Right lobe of liver (tissue), 6 donors: ENCODE measurements around the gene ZFR. TPM values are rescaled to one million over a fixed set of nuclear protein-coding genes. Genes with fewer than 3 reads are reported as not detected.
A peak's percentile ranks its signal among the peaks of the same experiment; 100 is the strongest.

Source experiments
- ATAC-seq, 4 donors: fragments of 200-7000 bp; cut with Tn5 transposase; one replicate each; pipeline ENCODE4 v1.9.1; 2020; ENCODE audit warnings: mild to moderate bottlenecking in 4 of 4, moderate library complexity in 4 of 4
- DNase-seq, 3 donors: peaks; one replicate each; pipeline ENCODE4 v3.0.0-alpha.2; 2020
- H3K27ac ChIP-seq, 3 donors: fragments of 200-600 bp; one replicate each; pipeline ENCODE4 v1.8.0; 2022
- H3K27me3 ChIP-seq, 2 donors: fragments of 200-600 bp; one replicate each; pipeline ENCODE4 v1.8.0; 2022
- H3K36me3 ChIP-seq, 4 donors: fragments of 200-600 bp; sonication (generic) in 1 of 4; one replicate each; pipeline versions ENCODE4 v1.5.1 to v1.8.0; 2017 to 2022; ENCODE audit warnings: control low read depth in 1 of 4
- H3K4me1 ChIP-seq, 4 donors: fragments of 200-600 bp; sonication (generic) in 1 of 4; one replicate each; pipeline versions ENCODE4 v1.5.1 to v1.8.0; 2017 to 2022; ENCODE audit warnings: control low read depth in 1 of 4
- H3K4me3 ChIP-seq, 3 donors: fragments of 200-600 bp; one replicate each; pipeline ENCODE4 v1.8.0; 2022
- H3K9me3 ChIP-seq, 4 donors: fragments of 200-600 bp; sonication (generic) in 1 of 4; one replicate each; pipeline versions ENCODE4 v1.5.1 to v1.8.0; 2017 to 2022; ENCODE audit warnings: control low read depth in 1 of 4
- CTCF ChIP-seq, 4 donors: fragments of 200-600 bp in 3 of 4; fragments of 450-650 bp in 1 of 4; IDR thresholded peaks; one replicate each; pipeline versions ENCODE4 v1.5.1 to v1.8.0; 2016 to 2022; ENCODE audit warnings: antibody characterized with exemption in 4 of 4, mild to moderate bottlenecking in 2 of 4
- POLR2A ChIP-seq: fragments of 450-650 bp; IDR thresholded peaks from one replicate; pipeline ENCODE4 v1.6.1; 2017; ENCODE audit warnings: antibody characterized with exemption, mild to moderate bottlenecking
- WGBS: methylation state at CpG from one replicate; pipeline ENCODE4 v1.1.6; 2018; ENCODE audit warnings: low coverage, low lambda C conversion rate; ENCODE audit not compliant: insufficient coverage; ENCODE audit errors: missing lambda C conversion rate; 5-methylcytosine and 5-hydroxymethylcytosine counted together
- intact Hi-C, 2 donors: fragments of 100-400 bp; cut with DNase I; formaldehyde crosslinking; loops; one replicate each; pipeline versions ENCODE4 v1.11.2 to v1.14.1; 2022
- total RNA-seq, 6 experiments: library from RNA; depleted of rRNA in 2 of 6; stranded (reverse); fragments of >200 nt in 2 of 6; fragmentation: NEBNext Ultra II Directional in 3 of 6; extraction: Animal tissue kit (Norgen Biotek cat#: 25700) in 3 of 6; gene quantifications; one replicate each; pipeline versions ENCODE4 v1.1.0 to v1.2.4, GENCODE V29; 2016 to 2023
- donor health status: DM: no; HTN: yes; CAD: no.
- donor health status: DM: no; HTN: no; CAD: no.
- donor health status: DM: no; HTN: no; CAD: no.
- donor health status: DM: no; HTN: yes; CAD: no.
- donor health status: DM: no; HTN: yes; CAD: no.

ZFR gene
- total RNA-seq, 6 experiments from 2014 or later: 19.8 to 36.8 (median 25.8) TPM

DNA sequence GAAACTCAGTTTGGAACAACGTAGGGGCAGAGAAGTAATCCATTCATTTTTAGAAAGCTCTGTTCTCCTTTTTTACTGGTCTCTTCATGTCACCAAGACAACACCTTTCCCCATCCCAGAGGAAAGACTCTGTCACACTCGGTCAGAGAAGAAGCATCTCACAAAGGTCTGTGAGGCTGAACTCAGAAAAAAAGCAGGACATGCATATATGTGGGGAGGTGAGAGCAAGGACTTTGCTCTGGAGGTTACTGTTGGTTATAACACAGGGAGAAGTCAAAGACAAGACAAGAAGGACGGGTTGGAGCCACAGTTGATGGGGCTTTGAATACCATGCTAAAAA is 112.6 kb downstream of the ZFR start:
- 44% methylated on average over 2 of the region's 3 CpGs for WGBS
- H3K36me3 ChIP-seq: no peaks in the 10 kb centered on the region
- ATAC-seq (no peak), DNase-seq (no peak)
- H3K27ac ChIP-seq: no peak overlapping the region
- H3K27me3 ChIP-seq: no peaks in the 10 kb centered on the region
- peaks cover 0 to 29% (median 13%) of the 10 kb centered on the region in 4 donors for H3K4me1 ChIP-seq
- no peak overlapping the region for H3K4me3 ChIP-seq
- intact Hi-C loops: no loop called here
- no peaks in the 10 kb centered on the region for H3K9me3 ChIP-seq
- TF ChIP-seq POLR2A: no peak
- no peak for TF ChIP-seq CTCF (IDR thresholded peaks at IDR 0.05)

DNA sequence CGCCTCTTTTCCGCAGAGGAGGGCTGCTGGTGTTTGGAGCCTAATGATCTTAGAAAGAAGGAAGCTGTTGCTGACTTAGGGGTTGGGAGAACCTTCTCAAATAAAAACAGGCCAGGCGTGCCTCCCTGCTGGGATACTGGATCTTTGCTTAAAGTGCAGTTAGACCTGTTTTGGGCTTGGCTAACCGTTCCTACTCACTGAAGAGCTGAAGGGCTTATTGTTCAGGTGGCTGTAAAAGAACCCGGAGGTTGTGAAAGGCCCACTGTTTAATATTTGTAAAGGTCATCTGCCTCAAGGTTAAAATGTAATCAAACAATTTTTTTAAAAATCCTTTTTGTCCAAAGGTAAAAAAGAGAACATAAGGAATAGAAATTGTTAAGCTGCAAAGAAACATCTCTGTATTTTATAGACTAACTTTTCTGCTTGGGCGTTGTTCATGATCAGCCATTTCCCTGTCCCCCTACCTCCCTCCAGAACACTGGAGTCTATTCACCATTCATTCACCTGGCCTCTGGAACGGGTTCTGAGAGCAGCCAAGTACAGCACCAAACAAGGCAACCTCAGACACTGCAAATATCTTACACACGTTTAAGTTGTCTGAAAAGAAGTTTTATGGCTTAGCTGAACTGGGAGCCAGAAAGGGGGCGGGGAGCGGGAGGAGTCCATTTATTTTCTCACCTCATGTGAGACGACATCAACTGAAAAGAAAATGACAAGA is 113.2 kb downstream of the ZFR start:
- DNase-seq: no peak
- Histone ChIP-seq H3K27me3 (no peaks in the 10 kb centered on the region), H3K27ac (peak overlapping the region in 1 of 3 donors; percentile 27), H3K4me1 (peaks cover 0 to 29% (median 13%) of the 10 kb centered on the region in 4 donors), H3K4me3 (no peak overlapping the region), H3K36me3 (no peaks in the 10 kb centered on the region), H3K9me3 (no peaks in the 10 kb centered on the region)
- intact Hi-C loops: no loop called here
- peak; percentile 49 to 56 (median 56) for ATAC-seq
- TF ChIP-seq CTCF (IDR thresholded peaks at IDR 0.05): no peak
- TF ChIP-seq POLR2A: no peak
- 44% methylated on average over 10 of the region's 11 CpGs for WGBS

DNA sequence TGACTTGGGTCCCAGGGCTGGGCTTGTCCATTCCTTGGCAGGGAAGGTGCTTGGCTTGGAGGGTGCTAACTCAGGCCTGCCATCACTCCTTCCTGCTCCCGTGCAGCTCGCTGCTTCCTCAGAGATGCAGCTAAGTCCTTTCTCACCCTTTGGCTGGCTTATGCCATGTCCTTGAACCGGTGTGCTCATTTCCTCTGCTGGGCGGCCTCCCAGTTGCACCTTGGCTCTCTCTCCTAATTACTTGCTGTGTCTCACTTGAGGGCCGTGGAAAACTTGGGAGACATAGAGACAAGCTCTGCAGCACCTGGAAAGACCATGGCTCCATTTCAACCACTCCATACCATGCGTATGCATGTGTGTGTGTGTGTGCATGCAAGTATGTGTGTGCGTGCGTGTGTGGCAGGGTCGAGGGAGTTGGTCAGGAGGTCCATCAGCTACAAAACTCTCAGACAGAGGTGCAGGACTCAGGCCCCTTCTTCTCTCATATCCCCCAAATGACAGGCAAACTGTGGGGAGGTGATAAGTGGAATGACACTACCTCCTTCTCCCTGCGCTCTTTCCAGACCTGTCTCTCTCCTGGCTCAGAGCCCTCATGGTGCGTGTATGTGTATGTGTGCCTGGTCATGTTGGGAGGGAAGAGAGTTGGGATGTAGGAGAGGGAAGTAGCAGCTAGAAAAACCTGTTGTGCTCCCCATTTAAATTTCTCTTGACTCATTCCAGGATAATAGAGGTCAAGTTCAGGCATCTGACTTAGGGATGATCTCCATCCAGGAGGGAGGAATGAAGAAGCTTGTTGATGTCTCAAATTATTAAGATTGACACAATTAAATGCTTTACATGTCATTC is 114.2 kb downstream of the ZFR start:
- no peak overlapping the region for H3K4me3 ChIP-seq
- H3K27ac ChIP-seq: peak overlapping the region in 1 of 3 donors; percentile 5
- ATAC-seq (peak; percentile 36 to 63 (median 50)), DNase-seq (no peak)
- intact Hi-C loops: no loop called here
- no peaks in the 10 kb centered on the region for H3K36me3 ChIP-seq
- H3K9me3 ChIP-seq: no peaks in the 10 kb centered on the region
- TF ChIP-seq CTCF (IDR thresholded peaks at IDR 0.05): no peak
- TF ChIP-seq POLR2A: no peak
- no peaks in the 10 kb centered on the region for H3K27me3 ChIP-seq
- WGBS: 70% methylated on average over 8 of the region's 11 CpGs
- H3K4me1 ChIP-seq: peaks cover 0 to 29% (median 13%) of the 10 kb centered on the region in 4 donors

DNA sequence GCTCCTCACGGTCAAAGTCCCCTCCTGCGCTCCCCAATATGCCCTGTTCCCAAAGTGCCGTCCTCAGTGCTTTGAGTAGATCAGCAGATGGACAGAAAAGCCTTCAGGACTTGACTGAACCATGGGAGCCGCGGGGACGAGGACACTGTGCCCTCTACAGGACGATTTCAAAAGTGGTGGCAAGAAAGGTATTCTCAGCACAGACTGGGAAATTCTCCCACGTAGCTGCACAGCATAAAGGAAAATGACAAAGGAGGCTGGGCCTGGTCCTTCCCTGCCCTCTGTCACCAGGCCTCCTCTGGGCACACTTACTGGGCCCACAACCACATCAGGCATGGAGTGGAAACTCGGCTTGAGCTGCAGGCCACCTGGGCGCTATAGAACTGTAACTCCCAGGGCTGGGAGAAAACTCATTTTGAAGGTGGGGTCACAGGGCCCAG is 115.1 kb downstream of the ZFR start:
- peak; percentile 93 to 96 (median 94) for ATAC-seq
- intact Hi-C loops: loop anchor here (10.0 kb wide), 1 partner anchor 95 kb away; no protein-coding TSS in a partner anchor

More for the DNA sequence above, 115.1 kb downstream of the ZFR start:
- H3K27me3 ChIP-seq: no peaks in the 10 kb centered on the region
- no peaks in the 10 kb centered on the region for H3K36me3 ChIP-seq
- peak; percentile 57 to 71 (median 67) for DNase-seq
- H3K27ac ChIP-seq: peak overlapping the region in 1 of 3 donors; percentile 5
- H3K4me1 ChIP-seq: peaks cover 0 to 29% (median 13%) of the 10 kb centered on the region in 4 donors
- TF ChIP-seq POLR2A (no peak), CTCF (IDR thresholded peaks at IDR 0.05) (peak; percentile 71 to 76 (median 72))
- 11% methylated on average over 8 of the region's 10 CpGs for WGBS
- no peaks in the 10 kb centered on the region for H3K9me3 ChIP-seq
- no peak overlapping the region for H3K4me3 ChIP-seq
